Thoracic aorta (tissue), 2 donors: ENCODE measurements around the gene STRADA. TPM values are rescaled to one million over a fixed set of nuclear protein-coding genes. Genes with fewer than 3 reads are reported as not detected.
A peak's percentile ranks its signal among the peaks of the same experiment; 100 is the strongest.
"Not testable (repeated sequence)": the region's sequence is repeated elsewhere in the genome, so short reads cannot be mapped to it uniquely, and the experiment has no call there.

ENCODE experiments used
- ATAC-seq: fragments of 150-250 bp; one replicate; pipeline ENCODE4 v1.8.0; 2017; ENCODE audit warnings: low read depth; ENCODE audit not compliant: insufficient number of reproducible peaks, low FRiP score
- DNase-seq: peaks from one replicate; pipeline ENCODE4 v3.0.0-alpha.2; 2020; ENCODE audit warnings: low spot score
- H3K27ac ChIP-seq, 2 donors: fragments of 200-600 bp; sonication (generic); 1 replicate in 1 of 2; 2 replicates in 1 of 2; pipeline ENCODE4 v1.5.1; 2016; ENCODE audit warnings: mild to moderate bottlenecking in 2 of 2, moderate library complexity in 2 of 2
- H3K27me3 ChIP-seq: fragments of 200-600 bp; sonication (generic); replicated peaks from 2 replicates; pipeline ENCODE4 v1.6.0; 2016; ENCODE audit warnings: mild to moderate bottlenecking; ENCODE audit not compliant: insufficient read depth
- H3K36me3 ChIP-seq: fragments of 200-600 bp; sonication (generic); one replicate; pipeline ENCODE4 v1.5.1; 2016
- H3K4me1 ChIP-seq, 2 donors: fragments of 200-600 bp; sonication (generic); 1 replicate in 1 of 2; 2 replicates in 1 of 2; pipeline versions ENCODE4 v1.5.1 to v1.6.0; 2016; ENCODE audit warnings: low read depth in 2 of 2, mild to moderate bottlenecking in 1 of 2; ENCODE audit not compliant: control insufficient read depth in 1 of 2
- H3K4me3 ChIP-seq: fragments of 200-600 bp; sonication (generic); 2 replicates; pipeline ENCODE4 v1.5.1; 2016; ENCODE audit warnings: mild to moderate bottlenecking
- H3K9me3 ChIP-seq: fragments of 200-600 bp; sonication (generic); 2 replicates; pipeline ENCODE4 v1.5.1; 2016
- CTCF ChIP-seq: fragments of 200-600 bp; sonication (generic); IDR thresholded peaks from one replicate; pipeline ENCODE4 v1.5.1; 2019; ENCODE audit warnings: antibody characterized with exemption
- total RNA-seq, 2 donors: library from RNA; depleted of rRNA; stranded (reverse); fragments of >200 nt; gene quantifications; one replicate each; pipeline versions ENCODE4 v1.1.0 to v1.2.3, GENCODE V29; 2016

The STRADA gene
- total RNA-seq, 2 donors from 2014 or later, result 40.9 to 62.2 TPM

- ATAC-seq, result no peak
- DNase-seq, result no peak
- H3K27me3 ChIP-seq, result no peaks in the 10 kb centered on the region
- TF ChIP-seq CTCF, result no peak
- peak overlapping the region; percentile 91 for H3K4me3 ChIP-seq
- H3K36me3 ChIP-seq, result no peaks in the 10 kb centered on the region
- H3K27ac ChIP-seq, result peak overlapping the region; percentile 80 to 91
- H3K4me1 ChIP-seq, result peaks cover 8% of the 10 kb centered on the region in 2 donors
- no peaks in the 10 kb centered on the region for H3K9me3 ChIP-seq
Observed at GRCh38 chr17:63740464-63741142, 996 bp downstream of the STRADA start.

DNA sequence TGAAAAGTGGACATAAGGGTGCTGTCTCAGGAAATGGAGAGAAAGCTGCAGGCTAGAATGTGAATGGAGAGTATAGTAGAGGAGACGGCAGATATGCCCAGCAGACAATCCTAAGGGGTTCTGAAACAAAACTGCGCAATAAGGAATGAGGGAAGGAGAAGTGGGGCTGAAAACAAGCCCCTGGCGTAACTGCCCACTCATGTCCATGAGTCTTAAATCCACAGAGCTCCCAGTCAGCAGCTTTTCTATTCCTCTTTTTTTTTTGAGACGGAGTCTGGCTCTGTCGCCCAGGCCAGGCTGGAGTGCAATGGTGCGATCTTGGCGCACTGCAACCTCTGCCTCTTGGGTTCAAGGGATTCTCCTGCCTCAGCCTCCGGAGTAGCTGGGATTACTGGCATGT lies 5.9 kb downstream of the STRADA start:
- no peaks in the 10 kb centered on the region for H3K9me3 ChIP-seq
- no peak for ATAC-seq
- no peak overlapping the region for H3K27ac ChIP-seq
- H3K27me3 ChIP-seq, result no peaks in the 10 kb centered on the region
- H3K36me3 ChIP-seq, result no peaks in the 10 kb centered on the region
- H3K4me1 ChIP-seq, result peaks cover 6 to 7% of the 10 kb centered on the region in 2 donors
- H3K4me3 ChIP-seq, result no peak overlapping the region
- TF ChIP-seq CTCF, result no peak
- DNase-seq, result no peak

GRCh38 chr17:63722403-63722802 lies 19.2 kb downstream of the STRADA start:
- ATAC-seq, result no peak
- Histone ChIP-seq H3K9me3 (no peaks in the 10 kb centered on the region), H3K27me3 (no peaks in the 10 kb centered on the region), H3K4me1 (peaks cover 0 to 22% of the 10 kb centered on the region in 2 donors), H3K4me3 (no peak overlapping the region), H3K36me3 (peaks cover 3% of the 10 kb centered on the region), H3K27ac (no peak overlapping the region)
- DNase-seq, result no peak
- TF ChIP-seq CTCF, result no peak

DNA sequence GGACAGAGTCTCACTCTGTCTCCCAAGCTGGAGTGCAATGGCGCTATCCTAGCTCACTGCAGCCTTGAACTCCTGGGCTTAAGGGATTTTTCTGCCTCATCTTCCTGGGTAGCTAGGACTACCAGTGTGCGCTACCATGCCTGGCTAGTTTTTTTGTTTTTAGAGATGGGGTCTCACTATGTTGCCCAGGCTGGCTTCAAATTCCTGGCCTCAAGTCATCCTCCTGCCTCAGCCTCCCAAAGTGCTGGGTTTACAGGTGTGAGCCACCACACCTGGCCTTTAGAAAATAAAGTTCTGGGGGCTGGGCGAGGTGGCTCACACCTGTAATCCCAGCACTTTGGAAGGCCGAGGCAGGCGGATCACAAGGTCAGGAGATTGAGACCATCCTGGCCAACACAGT lies 21.4 kb downstream of the STRADA start:
- peaks cover 0 to 22% of the 10 kb centered on the region in 2 donors for H3K4me1 ChIP-seq
- H3K9me3 ChIP-seq, ATAC-seq, H3K4me3 ChIP-seq, H3K27me3 ChIP-seq, H3K36me3 ChIP-seq, H3K27ac ChIP-seq, DNase-seq: not testable (repeated sequence)

GRCh38 chr17:63718988-63719387 lies 22.6 kb downstream of the STRADA start:
- Histone ChIP-seq H3K4me1 (peaks cover 0 to 22% of the 10 kb centered on the region in 2 donors), H3K27me3 (no peaks in the 10 kb centered on the region), H3K36me3 (peaks cover 3% of the 10 kb centered on the region), H3K27ac (peak overlapping the region in 1 of 2 donors; percentile 2), H3K9me3 (no peaks in the 10 kb centered on the region), H3K4me3 (no peak overlapping the region)
- DNase-seq (no peak), ATAC-seq (no peak)
- TF ChIP-seq CTCF, result no peak

DNA sequence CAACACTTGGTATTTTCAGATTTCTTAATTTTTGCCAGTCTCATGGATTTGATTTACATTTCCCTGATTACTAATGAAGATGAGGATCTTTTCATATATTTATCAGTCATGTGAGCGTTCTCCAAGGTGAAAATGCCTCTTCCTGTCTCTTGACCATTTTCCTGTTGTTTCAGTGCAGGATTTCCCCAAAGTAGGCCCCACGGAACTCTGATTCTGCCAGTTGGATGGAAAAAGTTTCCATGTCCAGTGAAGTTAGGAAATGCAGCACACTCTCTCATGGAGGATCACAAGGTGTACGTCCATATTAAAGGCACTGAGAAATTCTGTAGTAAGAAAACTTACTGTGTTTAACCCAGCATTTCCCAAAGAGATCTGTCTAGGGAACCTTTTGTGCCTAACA lies 25.2 kb downstream of the STRADA start:
- Histone ChIP-seq H3K27me3 (no peaks in the 10 kb centered on the region), H3K27ac (no peak overlapping the region), H3K4me3 (no peak overlapping the region), H3K36me3 (peaks cover 13% of the 10 kb centered on the region), H3K4me1 (peaks cover 0 to 10% of the 10 kb centered on the region in 2 donors), H3K9me3 (no peaks in the 10 kb centered on the region)
- DNase-seq, result no peak
- ATAC-seq, result no peak
- no peak for TF ChIP-seq CTCF
